ENCODE measurements around the gene A2ML1.

GRCh38 chr12:8834230-8834629, 11.8 kb downstream of the A2ML1 start:
- no peak for TF ChIP-seq CTCF (conservative IDR thresholded peaks at IDR 0.05; ENCODE audit: low read depth, low read length)
- no peak for TF ChIP-seq EZH2 (IDR thresholded peaks at IDR 0.05; ENCODE audit: borderline replicate concordance, low read depth, low read length, poor library complexity, severe bottlenecking)
